Dedifferentiated amniotic fluid mesenchymal stem cell (primary cell): ENCODE data around the gene CSNK1D.

Experiments
- DNase-seq: peaks from one replicate; pipeline ENCODE4 v3.0.0-alpha.2; 2016; ENCODE audit errors: extremely low spot score

CSNK1D gene

GRCh38 chr17:82295472-82295814, 21.9 kb upstream of the CSNK1D start:
- DNase-seq = no peak

GRCh38 chr17:82294064-82294773, 20.7 kb upstream of the CSNK1D start:
- no peak for DNase-seq

GRCh38 chr17:82292251-82293154, 19.0 kb upstream of the CSNK1D start:
- peak; percentile 97 for DNase-seq

- DNase-seq = no peak
Measured at GRCh38 chr17:82291582-82292250, 18.2 kb upstream of the CSNK1D start.

- peak; percentile 14 for DNase-seq
Measured at GRCh38 chr17:82287868-82288801, 14.6 kb upstream of the CSNK1D start.

- DNase-seq = no peak
Measured at GRCh38 chr17:82287013-82287867, 13.7 kb upstream of the CSNK1D start.

- no peak for DNase-seq
Measured at GRCh38 chr17:82285141-82285540, 11.6 kb upstream of the CSNK1D start.

GRCh38 chr17:82283208-82283749, 9.8 kb upstream of the CSNK1D start:
- DNase-seq = peak; percentile 20

- DNase-seq = no peak
Measured at GRCh38 chr17:82282239-82283207, 9.0 kb upstream of the CSNK1D start.

- no peak for DNase-seq
Measured at GRCh38 chr17:82281502-82282238, 8.2 kb upstream of the CSNK1D start.

- DNase-seq = no peak
Measured at GRCh38 chr17:82281076-82281475, 7.6 kb upstream of the CSNK1D start.

GRCh38 chr17:82280537-82280936, 7.0 kb upstream of the CSNK1D start:
- no peak for DNase-seq

GRCh38 chr17:82278786-82279391, 5.4 kb upstream of the CSNK1D start:
- DNase-seq = no peak

GRCh38 chr17:82278308-82278707, 4.8 kb upstream of the CSNK1D start:
- no peak for DNase-seq

- DNase-seq = no peak
Measured at GRCh38 chr17:82277851-82278250, 4.4 kb upstream of the CSNK1D start.

GRCh38 chr17:82276938-82277337, 3.4 kb upstream of the CSNK1D start:
- DNase-seq = no peak

- no peak for DNase-seq
Measured at GRCh38 chr17:82275326-82275725, 1.8 kb upstream of the CSNK1D start.
